B cell (primary cell): ENCODE data around the gene LAMC3. TPM values are rescaled to one million over a fixed set of nuclear protein-coding genes. Genes with fewer than 3 reads are reported as not detected.

Experiments
- ATAC-seq: fragments of 200-7000 bp; cut with Tn5 transposase; one replicate; pipeline ENCODE4 v1.10.0; 2021; ENCODE audit warnings: low read depth, mild to moderate bottlenecking, moderate number of reproducible peaks, moderate library complexity
- CTCF ChIA-PET: fragments of 350-600 bp; sonication (Branson Sonifier 250); formaldehyde crosslinking; loops from one replicate; lab custom pipeline; 2021; ENCODE audit warnings: antibody characterized with exemption, inconsistent platforms; lab: Charles Lee
- POLR2A ChIA-PET: fragments of 350-600 bp; sonication (Branson Sonifier 250); formaldehyde crosslinking; loops from one replicate; lab custom pipeline; 2021; ENCODE audit warnings: antibody characterized with exemption; lab: Charles Lee
- DNase-seq: peaks from one replicate; pipeline ENCODE4 v3.0.0; 2013
- H2AFZ ChIP-seq: 2 replicates; pipeline ENCODE4 v1.6.1; 2012; ENCODE audit warnings: mild to moderate bottlenecking, low read depth, low read length; ENCODE audit not compliant: insufficient read depth, poor library complexity, severe bottlenecking
- H3K27ac ChIP-seq, 2 donors: 1 replicate in 1 of 2; 2 replicates in 1 of 2; pipeline ENCODE4 v1.5.1; 2012 to 2013; ENCODE audit warnings: low read length in 2 of 2, mild to moderate bottlenecking in 2 of 2, moderate library complexity in 1 of 2
- H3K27me3 ChIP-seq, 4 experiments: fragments of 200-600 bp in 1 of 4; sonication (generic) in 1 of 4; replicated peaks in 1 of 4; 1 replicate in 2 of 4; 2 replicates in 2 of 4; pipeline versions ENCODE4 v1.6.1 to v1.7.0; 2013 to 2016; ENCODE audit warnings: low read length in 3 of 4, mild to moderate bottlenecking in 2 of 4, mixed read lengths in 1 of 4, moderate library complexity in 1 of 4; ENCODE audit not compliant: insufficient read depth in 4 of 4, control insufficient read depth in 3 of 4; ENCODE audit errors: control extremely low read depth in 1 of 4
- H3K36me3 ChIP-seq, 2 experiments: replicated peaks in 1 of 2; 1 replicate in 1 of 2; 2 replicates in 1 of 2; pipeline versions ENCODE4 v1.6.1 to v1.7.1; 2013; ENCODE audit warnings: low read length in 1 of 2; ENCODE audit not compliant: insufficient read depth in 2 of 2, control insufficient read depth in 1 of 2; ENCODE audit errors: control extremely low read depth in 1 of 2, extremely low read depth in 1 of 2
- H3K4me1 ChIP-seq, 2 donors: fragments of 200-600 bp in 1 of 2; sonication (generic) in 1 of 2; 1 replicate in 1 of 2; 2 replicates in 1 of 2; pipeline versions ENCODE4 v1.5.1 to v1.6.1; 2013 to 2017; ENCODE audit warnings: low read length in 2 of 2; ENCODE audit not compliant: control insufficient read depth in 2 of 2, insufficient read depth in 2 of 2
- H3K4me2 ChIP-seq: replicated peaks from 2 replicates; pipeline ENCODE3; 2012; ENCODE audit warnings: mild to moderate bottlenecking, low read depth, low read length; ENCODE audit not compliant: poor library complexity, severe bottlenecking
- H3K4me3 ChIP-seq, 5 experiments: fragments of 200-600 bp in 1 of 5; sonication (generic) in 1 of 5; 1 replicate in 3 of 5; 2 replicates in 2 of 5; pipeline versions ENCODE4 v1.5.1 to v1.7.0; 2011 to 2016; ENCODE audit warnings: low read length in 4 of 5, mild to moderate bottlenecking in 4 of 5, low read depth in 2 of 5, control low read depth in 1 of 5, moderate library complexity in 1 of 5; ENCODE audit not compliant: insufficient read depth in 1 of 5; ENCODE audit errors: control extremely low read depth in 1 of 5, extremely low read depth in 1 of 5
- H3K79me2 ChIP-seq: fragments of 200-600 bp; sonication (generic); one replicate; pipeline ENCODE4 v1.6.0; 2016; ENCODE audit warnings: low read length; ENCODE audit not compliant: control insufficient read depth, insufficient read depth
- H3K9ac ChIP-seq: fragments of 200-600 bp; sonication (generic); 2 replicates; pipeline ENCODE4 v1.6.1; 2017; ENCODE audit warnings: mild to moderate bottlenecking, low read length, moderate library complexity
- H3K9me3 ChIP-seq, 3 donors: one replicate each; pipeline versions ENCODE4 v1.6.1 to v1.7.1; 2013; ENCODE audit warnings: low read length in 2 of 3; ENCODE audit not compliant: control insufficient read depth in 2 of 3, insufficient read depth in 1 of 3; ENCODE audit errors: control extremely low read depth in 1 of 3
- H4K20me1 ChIP-seq: 2 replicates; pipeline ENCODE4 v1.6.0; 2012; ENCODE audit warnings: mild to moderate bottlenecking, low read length; ENCODE audit not compliant: insufficient read depth, control insufficient read depth, poor library complexity, severe bottlenecking
- H3K27ac Mint-ChIP-seq: one replicate; pipeline ENCODE4 v1.8.0; 2021; ENCODE audit warnings: mixed read lengths
- H3K27me3 Mint-ChIP-seq: one replicate; pipeline ENCODE4 v1.8.0; 2021; ENCODE audit warnings: mixed read lengths
- H3K4me1 Mint-ChIP-seq: one replicate; pipeline ENCODE4 v1.8.0; 2021; ENCODE audit warnings: mixed read lengths
- H3K4me3 Mint-ChIP-seq: one replicate; pipeline ENCODE4 v1.8.0; 2021; ENCODE audit warnings: mixed read lengths
- H3K9me3 Mint-ChIP-seq: one replicate; pipeline ENCODE4 v1.8.0; 2022; ENCODE audit warnings: mixed read lengths; ENCODE audit not compliant: insufficient read depth
- EZH2 ChIP-seq: IDR thresholded peaks from 2 replicates; pipeline ENCODE4 v1.6.1; 2012; ENCODE audit warnings: borderline replicate concordance, low read depth, mild to moderate bottlenecking, moderate library complexity, low read length; ENCODE audit not compliant: insufficient read depth, poor library complexity, severe bottlenecking
- WGBS: methylation state at CpG from one replicate; pipeline ENCODE4 v1.1.5; 2013; ENCODE audit warnings: missing lambda C conversion rate; ENCODE audit not compliant: insufficient coverage; 5-methylcytosine and 5-hydroxymethylcytosine counted together
- intact Hi-C: fragments of 100-400 bp; cut with micrococcal nuclease; formaldehyde crosslinking; loops from one replicate; pipeline ENCODE4 v1.10.0; 2022
- polyA plus RNA-seq: library from polyadenylated mRNA; depleted of rRNA; stranded (reverse); fragments of >200 nt; gene quantifications from 2 replicates; pipeline ENCODE4 v1.2.3, GENCODE V29; 2012
- total RNA-seq, 2 donors: library from RNA; stranded (reverse); fragments of 120-200 nt in 1 of 2; gene quantifications; 1 replicate in 1 of 2; 2 replicates in 1 of 2; pipeline versions ENCODE4 v1.2.3 to v1.2.4, GENCODE V29; 2013 to 2022
- TF ChIP-seq, protein P1 (sequence below): fragments of 200-600 bp; IDR thresholded peaks from one replicate; pipeline ENCODE4 v1.8.0; 2022; ENCODE audit warnings: antibody characterized with exemption, mild to moderate bottlenecking

Gene LAMC3
- total and polyA plus RNA-seq, 2 donors (not counting 1 experiment from before 2014, with no cell fraction given): 0.25 to 0.45 TPM

DNA sequence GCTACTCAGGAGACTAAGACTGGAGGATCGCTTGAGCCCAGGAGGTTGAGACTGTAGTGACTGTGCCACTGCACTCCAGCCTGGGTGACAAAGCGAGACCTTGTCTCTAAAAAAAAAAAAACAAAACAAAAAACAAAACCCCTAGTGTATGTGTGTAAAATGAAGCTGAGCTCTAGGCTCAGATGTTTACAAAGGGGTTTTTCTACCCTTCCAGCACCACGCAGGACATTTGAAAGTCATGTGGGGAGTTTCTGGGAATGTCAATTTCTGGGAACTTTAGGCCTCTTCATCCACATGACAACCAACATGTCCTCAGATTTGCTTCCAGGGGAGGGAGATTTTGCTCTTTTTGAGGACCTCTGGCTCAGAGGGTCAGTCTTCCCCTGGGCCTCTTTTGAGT lies 44.9 kb downstream of the LAMC3 start:
- H3K9me3 ChIP-seq: no peaks in the 10 kb centered on the region
- H3K9ac ChIP-seq: no peak overlapping the region
- H3K4me3 ChIP-seq: no peak overlapping the region
- Mint-ChIP-seq H3K4me3 (no peak overlapping the region), H3K27me3 (peaks cover 8% of the 10 kb centered on the region), H3K4me1 (no peaks in the 10 kb centered on the region), H3K9me3 (no peaks in the 10 kb centered on the region), H3K27ac (no peak overlapping the region)
- no peak overlapping the region for H3K27ac ChIP-seq
- intact Hi-C loops: no loop called here
- ATAC-seq: no peak
- TF ChIP-seq, protein P1, sequence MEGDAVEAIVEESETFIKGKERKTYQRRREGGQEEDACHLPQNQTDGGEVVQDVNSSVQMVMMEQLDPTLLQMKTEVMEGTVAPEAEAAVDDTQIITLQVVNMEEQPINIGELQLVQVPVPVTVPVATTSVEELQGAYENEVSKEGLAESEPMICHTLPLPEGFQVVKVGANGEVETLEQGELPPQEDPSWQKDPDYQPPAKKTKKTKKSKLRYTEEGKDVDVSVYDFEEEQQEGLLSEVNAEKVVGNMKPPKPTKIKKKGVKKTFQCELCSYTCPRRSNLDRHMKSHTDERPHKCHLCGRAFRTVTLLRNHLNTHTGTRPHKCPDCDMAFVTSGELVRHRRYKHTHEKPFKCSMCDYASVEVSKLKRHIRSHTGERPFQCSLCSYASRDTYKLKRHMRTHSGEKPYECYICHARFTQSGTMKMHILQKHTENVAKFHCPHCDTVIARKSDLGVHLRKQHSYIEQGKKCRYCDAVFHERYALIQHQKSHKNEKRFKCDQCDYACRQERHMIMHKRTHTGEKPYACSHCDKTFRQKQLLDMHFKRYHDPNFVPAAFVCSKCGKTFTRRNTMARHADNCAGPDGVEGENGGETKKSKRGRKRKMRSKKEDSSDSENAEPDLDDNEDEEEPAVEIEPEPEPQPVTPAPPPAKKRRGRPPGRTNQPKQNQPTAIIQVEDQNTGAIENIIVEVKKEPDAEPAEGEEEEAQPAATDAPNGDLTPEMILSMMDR: no peak
- no peak for TF ChIP-seq EZH2
- POLR2A ChIA-PET: interaction anchor here (0.7 kb wide), 1 partner anchor 152 kb away, joined by 9 read pairs; no protein-coding TSS in a partner anchor
- peaks cover 0 to 3% (median 0%) of the 10 kb centered on the region in 4 experiments for H3K27me3 ChIP-seq
- CTCF ChIA-PET: interaction anchor here (0.7 kb wide), 1 partner anchor 287 kb away, joined by 4 read pairs; no protein-coding TSS in a partner anchor
- peaks cover 0 to 3% of the 10 kb centered on the region in 2 donors for H3K4me1 ChIP-seq
- DNase-seq: no peak
- no peaks in the 10 kb centered on the region for H3K36me3 ChIP-seq
- no peaks in the 10 kb centered on the region for H4K20me1 ChIP-seq
- H3K4me2 ChIP-seq: no peak overlapping the region
- no peaks in the 10 kb centered on the region for H3K79me2 ChIP-seq
- H2AFZ ChIP-seq: no peak overlapping the region
- WGBS: no CpG with 5 or more reads among the region's 3 CpGs

DNA sequence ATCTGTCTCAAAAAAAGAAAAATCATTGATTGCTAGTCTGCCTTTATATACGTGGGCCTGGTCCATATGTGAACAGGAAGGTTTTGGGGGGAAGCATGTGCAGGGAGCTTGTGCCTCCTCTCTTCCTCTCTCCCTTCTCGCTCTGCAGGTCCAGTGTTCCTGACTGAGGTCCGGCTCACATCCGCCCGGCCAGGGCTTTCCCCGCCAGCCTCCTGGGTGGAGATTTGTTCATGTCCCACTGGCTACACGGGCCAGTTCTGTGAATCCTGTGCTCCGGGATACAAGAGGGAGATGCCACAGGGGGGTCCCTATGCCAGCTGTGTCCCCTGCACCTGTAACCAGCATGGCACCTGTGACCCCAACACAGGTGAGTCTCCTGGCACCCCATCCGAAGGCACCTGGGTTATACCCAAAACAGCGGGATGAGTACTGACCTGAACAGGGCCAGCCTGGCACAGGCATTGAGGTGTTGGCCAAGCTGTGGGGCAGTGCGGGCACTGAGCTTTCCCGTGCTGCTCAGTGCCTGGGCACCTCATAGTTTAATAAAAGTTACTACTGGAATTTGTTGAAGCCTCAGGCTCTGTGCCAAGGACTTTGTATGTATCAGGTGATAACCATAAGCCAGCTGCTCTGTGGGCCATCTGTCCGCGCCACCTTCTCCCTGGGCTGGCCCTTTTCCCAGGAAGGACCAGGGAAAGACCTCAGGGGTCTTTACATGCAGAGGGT lies 48.0 kb downstream of the LAMC3 start:
- H3K27me3 Mint-ChIP-seq: peaks cover 4% of the 10 kb centered on the region
- POLR2A ChIA-PET: no interaction called here

More for the DNA sequence above, 48.0 kb downstream of the LAMC3 start:
- Histone ChIP-seq H3K4me3 (no peak overlapping the region), H3K4me1 (peaks cover 0 to 3% of the 10 kb centered on the region in 2 donors), H3K36me3 (no peaks in the 10 kb centered on the region), H2AFZ (no peak overlapping the region), H3K27me3 (peaks cover 0 to 2% (median 0%) of the 10 kb centered on the region in 4 experiments), H3K79me2 (no peaks in the 10 kb centered on the region), H3K4me2 (no peak overlapping the region), H3K9me3 (no peaks in the 10 kb centered on the region), H3K9ac (no peak overlapping the region), H4K20me1 (no peaks in the 10 kb centered on the region), H3K27ac (no peak overlapping the region)
- WGBS: 84% methylated on average over 12 of the region's 14 CpGs
- Mint-ChIP-seq H3K4me1 (no peaks in the 10 kb centered on the region), H3K27ac (no peak overlapping the region), H3K4me3 (no peak overlapping the region), H3K9me3 (no peaks in the 10 kb centered on the region)
- no peak for DNase-seq
- ATAC-seq: no peak
- intact Hi-C loops: no loop called here
- TF ChIP-seq, protein P1: no peak
- TF ChIP-seq EZH2: no peak
- CTCF ChIA-PET: interaction anchor here (0.5 to 4.3 kb wide), 9 partner anchors 10 to 1203 kb away, joined by 3 to 57 read pairs (median 6); no protein-coding TSS in a partner anchor
